Activated CD4-positive, alpha-beta memory T cell treated with anti-CD3 and anti-CD28 coated beads, Interleukin-2, amount 10 ng/mL, durations not matched to agents 7 days and 5 days (primary cell): ENCODE measurements around the gene DIPK2B. TPM values are rescaled to one million over a fixed set of nuclear protein-coding genes. Genes with fewer than 3 reads are reported as not detected.

Experiments used
- CTCF ChIA-PET: fragments of 350-600 bp; sonication (Branson Sonifier 250); formaldehyde crosslinking; loops from one replicate; lab custom pipeline; 2021; ENCODE audit warnings: antibody characterized with exemption, inconsistent platforms; lab: Charles Lee
- POLR2A ChIA-PET: fragments of 350-600 bp; sonication (Branson Sonifier 250); formaldehyde crosslinking; loops from one replicate; lab custom pipeline; 2021; ENCODE audit warnings: antibody characterized with exemption; lab: Charles Lee
- DNase-seq: peaks from one replicate; pipeline ENCODE4 v3.0.0-alpha.2; 2020
- H3K27ac Mint-ChIP-seq: one replicate; pipeline ENCODE4 v1.8.0; 2021; ENCODE audit warnings: mild to moderate bottlenecking, mixed read lengths
- H3K27me3 Mint-ChIP-seq: one replicate; pipeline ENCODE4 v1.8.0; 2021; ENCODE audit warnings: mixed read lengths
- H3K36me3 Mint-ChIP-seq: one replicate; pipeline ENCODE4 v1.8.0; 2021; ENCODE audit warnings: low read depth, mixed read lengths
- H3K4me1 Mint-ChIP-seq: one replicate; pipeline ENCODE4 v1.8.0; 2021; ENCODE audit warnings: mixed read lengths
- H3K4me3 Mint-ChIP-seq: one replicate; pipeline ENCODE4 v1.8.0; 2021; ENCODE audit warnings: mild to moderate bottlenecking, mixed read lengths
- H3K9me3 Mint-ChIP-seq: one replicate; pipeline ENCODE4 v1.8.0; 2021; ENCODE audit warnings: mixed read lengths
- total RNA-seq, 2 experiments: library from RNA; stranded (reverse); gene quantifications; one replicate each; pipeline ENCODE4 v1.2.3, GENCODE V29; 2021

DIPK2B gene
- total RNA-seq, 2 experiments from 2014 or later = not detected

DNA sequence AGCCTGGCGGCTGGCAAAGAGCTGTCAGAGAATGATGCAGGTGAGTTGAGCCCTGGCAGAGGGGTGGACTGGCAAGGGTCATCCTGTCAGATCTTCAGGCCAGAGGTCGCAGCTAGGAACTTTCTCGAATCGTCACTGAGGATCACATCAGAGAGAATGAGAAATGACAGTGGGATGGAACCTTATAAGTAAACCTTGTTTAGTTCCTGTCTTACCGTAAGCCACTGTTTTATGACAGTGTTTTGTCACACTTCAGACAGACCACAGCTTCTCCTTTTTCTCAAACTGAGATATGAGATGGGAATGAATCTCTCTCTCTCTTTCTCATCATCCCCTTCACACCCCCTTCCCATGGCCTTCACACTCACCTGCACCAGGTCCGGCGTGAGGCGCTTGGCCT lies 9.3 kb downstream of the DIPK2B start:
- ChIA-PET POLR2A (no interaction called here), CTCF (no interaction called here)
- DNase-seq = no peak
- Mint-ChIP-seq H3K27ac (no peak overlapping the region), H3K4me3 (no peak overlapping the region), H3K27me3 (no peaks in the 10 kb centered on the region), H3K36me3 (no peaks in the 10 kb centered on the region), H3K4me1 (peaks cover 13% of the 10 kb centered on the region), H3K9me3 (no peaks in the 10 kb centered on the region)

GRCh38 chrX:45187731-45188130 lies 12.9 kb downstream of the DIPK2B start:
- Mint-ChIP-seq H3K36me3 (no peaks in the 10 kb centered on the region), H3K27ac (no peak overlapping the region), H3K4me1 (peaks cover 13% of the 10 kb centered on the region), H3K27me3 (no peaks in the 10 kb centered on the region), H3K4me3 (peak overlapping the region; percentile 74), H3K9me3 (no peaks in the 10 kb centered on the region)
- POLR2A ChIA-PET = no interaction called here
- CTCF ChIA-PET = interaction anchor here (0.6 to 1.0 kb wide), 2 partner anchors 60 to 992 kb away, joined by 3 to 4 read pairs; no protein-coding TSS in a partner anchor
- DNase-seq = no peak

DNA sequence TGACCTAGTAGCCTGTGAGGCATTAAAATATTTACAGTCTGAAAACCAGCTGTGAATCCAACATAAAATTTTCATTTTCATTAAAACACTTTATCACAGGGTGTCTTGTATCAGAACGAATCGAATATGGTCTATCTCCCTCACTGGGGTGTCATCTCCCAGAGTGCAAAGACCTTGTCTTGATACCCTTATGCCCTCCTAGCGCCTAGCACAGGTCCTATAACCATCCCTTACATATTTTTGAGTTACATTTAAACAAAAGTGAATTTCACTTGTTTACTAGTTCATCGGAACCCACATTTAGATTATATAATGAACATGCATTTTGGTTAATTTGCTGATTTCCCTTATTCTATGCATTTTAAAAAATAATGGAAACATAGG lies 14.0 kb downstream of the DIPK2B start:
- Mint-ChIP-seq H3K4me1 (peaks cover 13% of the 10 kb centered on the region), H3K36me3 (no peaks in the 10 kb centered on the region), H3K27me3 (no peaks in the 10 kb centered on the region), H3K27ac (no peak overlapping the region), H3K9me3 (no peaks in the 10 kb centered on the region), H3K4me3 (peak overlapping the region; percentile 74)
- ChIA-PET POLR2A (no interaction called here), CTCF (interaction anchor here (1.0 to 1.2 kb wide), 3 partner anchors 9 to 80 kb away, joined by 3 to 4 read pairs (median 3); no protein-coding TSS in a partner anchor)
- DNase-seq = no peak

GRCh38 chrX:45184211-45184610 lies 16.5 kb downstream of the DIPK2B start:
- ChIA-PET CTCF (no interaction called here), POLR2A (no interaction called here)

GRCh38 chrX:45172890-45173289 lies 27.8 kb downstream of the DIPK2B start:
- Mint-ChIP-seq H3K4me3 (no peak overlapping the region), H3K9me3 (no peaks in the 10 kb centered on the region), H3K27ac (no peak overlapping the region), H3K4me1 (no peaks in the 10 kb centered on the region), H3K36me3 (no peaks in the 10 kb centered on the region), H3K27me3 (no peaks in the 10 kb centered on the region)
- ChIA-PET POLR2A (no interaction called here), CTCF (no interaction called here)
- no peak for DNase-seq

More at GRCh38 chrX:45184211-45184610, 16.5 kb downstream of the DIPK2B start:
- H3K4me1 Mint-ChIP-seq = peaks cover 9% of the 10 kb centered on the region
- no peak overlapping the region for H3K27ac Mint-ChIP-seq
- no peaks in the 10 kb centered on the region for H3K27me3 Mint-ChIP-seq
- no peak overlapping the region for H3K4me3 Mint-ChIP-seq
- no peak for DNase-seq
- H3K9me3 Mint-ChIP-seq = peaks cover 3% of the 10 kb centered on the region
- H3K36me3 Mint-ChIP-seq = no peaks in the 10 kb centered on the region

DNA sequence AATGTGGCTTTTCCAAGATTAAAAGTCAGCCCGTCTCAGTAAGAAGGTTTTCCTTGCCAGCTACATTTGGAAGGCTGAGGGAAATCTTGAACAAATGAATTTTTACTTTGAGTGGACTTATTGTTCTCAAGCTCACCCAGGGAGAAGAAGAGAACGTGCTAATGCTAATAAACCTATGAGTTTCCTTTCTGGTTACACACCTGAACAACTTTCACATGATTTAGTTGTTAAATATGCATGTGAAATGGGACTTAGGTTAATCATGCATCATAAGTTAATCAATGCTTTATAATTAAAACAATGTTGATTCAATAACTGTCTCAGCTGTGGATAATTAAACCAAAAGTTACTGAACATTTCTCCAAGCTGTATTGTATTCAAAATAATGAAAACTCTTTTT lies 33.9 kb downstream of the DIPK2B start:
- Mint-ChIP-seq H3K27ac (no peak overlapping the region), H3K9me3 (no peaks in the 10 kb centered on the region), H3K36me3 (no peaks in the 10 kb centered on the region), H3K4me1 (no peaks in the 10 kb centered on the region), H3K4me3 (no peak overlapping the region), H3K27me3 (no peaks in the 10 kb centered on the region)
- no peak for DNase-seq
- POLR2A ChIA-PET = no interaction called here
- CTCF ChIA-PET = no interaction called here

- no peaks in the 10 kb centered on the region for H3K27me3 Mint-ChIP-seq
- no peak overlapping the region for H3K27ac Mint-ChIP-seq
- POLR2A ChIA-PET = no interaction called here
- H3K4me1 Mint-ChIP-seq = no peaks in the 10 kb centered on the region
- no peak overlapping the region for H3K4me3 Mint-ChIP-seq
- H3K36me3 Mint-ChIP-seq = no peaks in the 10 kb centered on the region
- no peak for DNase-seq
- H3K9me3 Mint-ChIP-seq = peaks cover 3% of the 10 kb centered on the region
- CTCF ChIA-PET = no interaction called here
These were observed 35.0 kb downstream of the DIPK2B start for GRCh38 chrX:45165726-45166125.

DNA sequence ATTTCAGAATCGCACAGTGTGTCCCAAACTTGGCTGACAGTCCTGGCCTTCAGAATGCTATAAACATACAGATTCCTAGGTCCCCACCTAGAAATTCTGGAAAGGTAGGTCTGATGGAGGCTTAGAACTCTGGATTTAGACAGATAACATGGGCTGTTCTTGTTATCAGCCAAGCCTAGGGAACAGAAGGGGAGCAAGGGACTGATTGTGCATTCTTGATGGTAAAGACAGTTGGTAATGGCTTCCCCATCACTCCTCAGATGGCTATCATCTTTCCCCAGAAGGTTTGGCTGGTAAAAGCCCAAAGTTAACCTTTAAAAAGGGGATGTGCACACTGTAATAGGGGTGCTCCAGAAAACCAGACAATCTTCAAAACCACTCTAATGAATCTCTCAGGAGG lies 35.7 kb downstream of the DIPK2B start:
- CTCF ChIA-PET = no interaction called here
- no peak for DNase-seq
- Mint-ChIP-seq H3K27me3 (no peaks in the 10 kb centered on the region), H3K4me3 (no peak overlapping the region), H3K36me3 (no peaks in the 10 kb centered on the region), H3K4me1 (no peaks in the 10 kb centered on the region), H3K27ac (no peak overlapping the region), H3K9me3 (peaks cover 3% of the 10 kb centered on the region)
- POLR2A ChIA-PET = no interaction called here

DNA sequence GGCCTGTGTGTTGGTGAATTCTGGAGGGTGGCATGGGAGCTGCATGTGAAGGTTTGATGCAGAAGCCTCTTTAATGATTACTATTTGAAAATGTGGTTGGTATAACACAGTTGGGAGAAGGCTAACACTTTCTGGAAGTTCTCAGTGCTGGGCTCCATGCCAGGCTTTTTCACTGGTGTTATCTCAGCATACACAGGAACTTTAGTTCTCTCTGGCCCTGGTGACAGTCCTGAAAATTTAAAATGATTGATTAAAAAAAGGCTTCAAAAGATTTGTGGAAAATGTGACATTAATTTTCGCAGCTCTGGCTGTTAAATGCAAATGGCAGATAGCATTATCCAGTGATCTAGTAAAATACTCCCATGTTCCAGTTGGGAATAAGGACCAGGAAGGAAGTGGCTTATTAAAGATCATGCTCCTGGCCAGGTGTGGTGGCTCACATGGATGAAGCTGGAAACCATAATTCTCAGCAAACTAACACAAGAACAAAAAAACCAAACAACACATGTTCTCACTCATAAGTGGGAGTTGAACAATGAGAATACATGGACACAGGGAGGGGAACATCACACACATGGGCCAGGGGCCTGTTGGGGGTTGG lies 36.6 kb downstream of the DIPK2B start:
- Mint-ChIP-seq H3K9me3 (peaks cover 3% of the 10 kb centered on the region), H3K36me3 (no peaks in the 10 kb centered on the region), H3K27ac (no peak overlapping the region), H3K27me3 (no peaks in the 10 kb centered on the region), H3K4me3 (no peak overlapping the region), H3K4me1 (no peaks in the 10 kb centered on the region)
- no peak for DNase-seq
- ChIA-PET POLR2A (no interaction called here), CTCF (no interaction called here)

- CTCF ChIA-PET = no interaction called here
- no peak overlapping the region for H3K4me3 Mint-ChIP-seq
- no peaks in the 10 kb centered on the region for H3K27me3 Mint-ChIP-seq
These were observed 43.0 kb downstream of the DIPK2B start for GRCh38 chrX:45157647-45158046.

DNA sequence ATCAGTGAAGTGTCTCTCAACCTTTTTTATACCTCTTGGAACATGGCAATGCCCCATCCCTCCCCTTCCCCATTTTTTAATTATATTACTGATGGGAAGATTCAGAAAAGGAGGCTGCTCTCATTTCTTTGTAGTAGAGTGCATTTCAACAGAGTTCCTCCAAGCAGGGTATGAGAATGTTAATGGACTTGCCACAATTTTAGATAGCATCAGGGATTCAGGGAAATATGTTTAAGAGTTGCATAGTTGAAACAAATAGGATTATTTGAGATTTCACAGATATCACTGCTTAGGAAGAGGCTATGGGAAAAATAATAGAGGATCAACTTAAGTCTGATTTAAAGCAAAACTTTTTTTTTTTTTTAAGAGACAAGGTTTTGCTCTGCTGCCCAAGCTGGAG lies 46.2 kb downstream of the DIPK2B start:
- Mint-ChIP-seq H3K27me3 (no peaks in the 10 kb centered on the region), H3K36me3 (no peaks in the 10 kb centered on the region), H3K4me1 (no peaks in the 10 kb centered on the region), H3K9me3 (no peaks in the 10 kb centered on the region), H3K27ac (no peak overlapping the region), H3K4me3 (no peak overlapping the region)
- ChIA-PET POLR2A (no interaction called here), CTCF (no interaction called here)
- no peak for DNase-seq

More at GRCh38 chrX:45157647-45158046, 43.0 kb downstream of the DIPK2B start:
- no peak for DNase-seq
- H3K4me1 Mint-ChIP-seq = no peaks in the 10 kb centered on the region
- H3K9me3 Mint-ChIP-seq = peaks cover 3% of the 10 kb centered on the region
- no peaks in the 10 kb centered on the region for H3K36me3 Mint-ChIP-seq
- POLR2A ChIA-PET = no interaction called here
- no peak overlapping the region for H3K27ac Mint-ChIP-seq

- POLR2A ChIA-PET = no interaction called here
These were observed 46.7 kb downstream of the DIPK2B start for GRCh38 chrX:45154033-45154360.

More at GRCh38 chrX:45154033-45154360, 46.7 kb downstream of the DIPK2B start:
- Mint-ChIP-seq H3K4me3 (no peak overlapping the region), H3K9me3 (no peaks in the 10 kb centered on the region), H3K4me1 (no peaks in the 10 kb centered on the region), H3K27me3 (no peaks in the 10 kb centered on the region), H3K36me3 (no peaks in the 10 kb centered on the region), H3K27ac (no peak overlapping the region)
- CTCF ChIA-PET = no interaction called here
- DNase-seq = no peak
